ENCODE data around the gene CDH6.

DNA sequence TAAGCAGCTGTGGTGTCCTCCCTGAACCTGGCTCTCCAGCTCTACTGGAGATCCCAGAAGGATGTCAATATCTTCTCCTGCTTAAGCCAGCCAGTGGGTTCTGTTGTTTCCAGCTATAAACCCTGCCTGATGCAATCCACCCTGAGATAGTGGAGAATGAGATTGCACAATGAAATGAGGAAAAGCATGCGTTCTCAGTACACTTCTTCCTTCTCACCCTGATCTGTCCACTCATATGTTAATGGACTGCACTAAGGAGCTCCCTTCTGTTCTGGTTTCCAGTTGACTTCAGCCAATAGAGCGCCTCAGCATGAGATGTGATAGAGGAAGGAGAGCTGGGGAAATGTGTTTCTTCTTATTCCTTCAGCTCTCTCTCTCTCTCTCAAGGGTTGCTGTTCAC, 40.0 kb upstream of the CDH6 start:
- no peak for TF ChIP-seq EZH2phosphoT487 (IDR thresholded peaks at IDR 0.05; ENCODE audit: borderline replicate concordance)
- TF ChIP-seq, protein P1, sequence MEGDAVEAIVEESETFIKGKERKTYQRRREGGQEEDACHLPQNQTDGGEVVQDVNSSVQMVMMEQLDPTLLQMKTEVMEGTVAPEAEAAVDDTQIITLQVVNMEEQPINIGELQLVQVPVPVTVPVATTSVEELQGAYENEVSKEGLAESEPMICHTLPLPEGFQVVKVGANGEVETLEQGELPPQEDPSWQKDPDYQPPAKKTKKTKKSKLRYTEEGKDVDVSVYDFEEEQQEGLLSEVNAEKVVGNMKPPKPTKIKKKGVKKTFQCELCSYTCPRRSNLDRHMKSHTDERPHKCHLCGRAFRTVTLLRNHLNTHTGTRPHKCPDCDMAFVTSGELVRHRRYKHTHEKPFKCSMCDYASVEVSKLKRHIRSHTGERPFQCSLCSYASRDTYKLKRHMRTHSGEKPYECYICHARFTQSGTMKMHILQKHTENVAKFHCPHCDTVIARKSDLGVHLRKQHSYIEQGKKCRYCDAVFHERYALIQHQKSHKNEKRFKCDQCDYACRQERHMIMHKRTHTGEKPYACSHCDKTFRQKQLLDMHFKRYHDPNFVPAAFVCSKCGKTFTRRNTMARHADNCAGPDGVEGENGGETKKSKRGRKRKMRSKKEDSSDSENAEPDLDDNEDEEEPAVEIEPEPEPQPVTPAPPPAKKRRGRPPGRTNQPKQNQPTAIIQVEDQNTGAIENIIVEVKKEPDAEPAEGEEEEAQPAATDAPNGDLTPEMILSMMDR (conservative IDR thresholded peaks at IDR 0.05; ENCODE audit: low read length): no peak

Data from Loucy (cell line).